HepG2 (cell line): ENCODE data around the gene NKD1. TPM values are rescaled to one million over a fixed set of nuclear protein-coding genes. Genes with fewer than 3 reads are reported as not detected.
A peak's percentile ranks its signal among the peaks of the same experiment; 100 is the strongest.

ENCODE experiments used
- CBFB ChIP-seq: sonication (generic); formaldehyde crosslinking; IDR thresholded peaks from 2 replicates; pipeline ENCODE4 v1.4.0; 2020; ENCODE audit warnings: missing genetic modification reagents
- CSRNP1 ChIP-seq: sonication (generic); formaldehyde crosslinking; IDR thresholded peaks from 2 replicates; pipeline ENCODE4 v1.8.1; 2023; ENCODE audit warnings: mild to moderate bottlenecking, missing genetic modification reagents
- FOSL1 ChIP-seq: sonication (generic); formaldehyde crosslinking; IDR thresholded peaks from 2 replicates; pipeline ENCODE4 v1.9.0; 2021; ENCODE audit warnings: missing genetic modification reagents, borderline replicate concordance
- IRF9 ChIP-seq: sonication (generic); formaldehyde crosslinking; IDR thresholded peaks from 2 replicates; pipeline ENCODE4 v1.8.0; 2022; ENCODE audit warnings: missing genetic modification reagents, mild to moderate bottlenecking, borderline replicate concordance
- MTA1 ChIP-seq: sonication (generic); formaldehyde crosslinking; IDR thresholded peaks from 2 replicates; pipeline ENCODE4 v1.4.0; 2020; ENCODE audit warnings: missing genetic modification reagents, mild to moderate bottlenecking, borderline replicate concordance
- NCOA1 ChIP-seq: sonication (generic); formaldehyde crosslinking; IDR thresholded peaks from 2 replicates; pipeline ENCODE4 v1.9.0; 2021; ENCODE audit warnings: missing genetic modification reagents
- NFKBIZ ChIP-seq: IDR thresholded peaks from 2 replicates; pipeline ENCODE4 v1.6.1; 2018; ENCODE audit warnings: missing genetic modification reagents, missing compliant biosample characterization
- RBM22 ChIP-seq: fragments of 200-400 bp; formaldehyde crosslinking; optimal IDR thresholded peaks from 2 replicates; pipeline ENCODE3; 2017; ENCODE audit warnings: mild to moderate bottlenecking, low read length, moderate library complexity
- SIX1 ChIP-seq: sonication (generic); formaldehyde crosslinking; IDR thresholded peaks from 2 replicates; pipeline ENCODE4 v1.4.0; 2020; ENCODE audit warnings: missing genetic modification reagents, borderline replicate concordance
- SUZ12 ChIP-seq: fragments of 150-350 bp; IDR thresholded peaks from 2 replicates; pipeline ENCODE4 v1.6.1; 2014; ENCODE audit warnings: low read depth, low read length
- TBX3 ChIP-seq: fragments of 450-650 bp; IDR thresholded peaks from 2 replicates; pipeline ENCODE4 v1.6.1; 2017; ENCODE audit warnings: antibody characterized with exemption, mild to moderate bottlenecking, inconsistent platforms, borderline replicate concordance
- ZBTB14 ChIP-seq: sonication (generic); formaldehyde crosslinking; IDR thresholded peaks from 2 replicates; pipeline ENCODE4 v1.4.0; 2020; ENCODE audit warnings: missing genetic modification reagents
- ZBTB33 ChIP-seq: sonication (generic); formaldehyde crosslinking; IDR thresholded peaks from 2 replicates; pipeline ENCODE4 v1.4.0; 2020; ENCODE audit warnings: missing genetic modification reagents
- ZHX2 ChIP-seq, 2 experiments: sonication (generic) in 1 of 2; formaldehyde crosslinking in 1 of 2; IDR thresholded peaks; 2 replicates each; pipeline versions ENCODE4 v1.6.1 to v1.9.0; 2014 to 2022; ENCODE audit warnings: antibody characterized with exemption in 1 of 2, borderline replicate concordance in 1 of 2, inconsistent platforms in 1 of 2, low read depth in 1 of 2, missing genetic modification reagents in 1 of 2
- ZNF34 ChIP-seq: sonication (generic); formaldehyde crosslinking; IDR thresholded peaks from 2 replicates; pipeline ENCODE4 v1.4.0; 2020; ENCODE audit warnings: mild to moderate bottlenecking, missing genetic modification reagents, borderline replicate concordance
- ZNF343 ChIP-seq: sonication (generic); formaldehyde crosslinking; IDR thresholded peaks from 2 replicates; pipeline ENCODE4 v1.4.0; 2020; ENCODE audit warnings: mild to moderate bottlenecking, missing genetic modification reagents
- ZNF510 ChIP-seq: sonication (generic); formaldehyde crosslinking; IDR thresholded peaks from 2 replicates; pipeline ENCODE4 v1.4.0; 2020; ENCODE audit warnings: low read depth, mild to moderate bottlenecking, missing genetic modification reagents
- polyA plus RNA-seq, 8 experiments: library from polyadenylated mRNA; depleted of rRNA in 3 of 8; stranded (reverse) in 7 of 8; unstranded in 1 of 8; fragments of >200 nt; fragmentation: Illumina TruSeq in 4 of 8; extraction: Trizol in 4 of 8; gene quantifications; 2 replicates each; pipeline versions ENCODE4 v1.2.1 to v1.2.3, GENCODE V29; 2011 to 2016; ENCODE audit warnings: low read depth in 4 of 8, missing spikeins in 1 of 8, mixed read lengths in 1 of 8; ENCODE audit not compliant: insufficient read depth in 1 of 8
- total RNA-seq, 5 experiments: library from RNA; depleted of rRNA; stranded (reverse); fragments of >200 nt; fragmentation: Illumina TruSeq; extraction: Trizol; gene quantifications; 2 replicates each; pipeline ENCODE4 v1.2.3, GENCODE V29; 2016; ENCODE audit warnings: low read depth in 1 of 5

NKD1 gene
- total and polyA plus RNA-seq, 2 of the 13 experiments (the other 11 are each of a cell fraction or from before 2014, with no cell fraction given), result 70.4 to 121 TPM

GRCh38 chr16:50539053-50539695 lies 9.0 kb upstream of the NKD1 start (continued):
- TF ChIP-seq TBX3 (peak; percentile 63; the same call in 1 of the 2 replicates), ZHX2 (IDR thresholded peaks at IDR 0.05; ENCODE audit: low read depth) (0 out of 2 replicates have a peak, but pooled peaks have one; percentile 24), ZHX2 (CRISPR knock-in tag; IDR thresholded peaks at IDR 0.05; ENCODE audit: borderline replicate concordance) (no peak), ZBTB14 (CRISPR knock-in tag) (no peak), ZBTB33 (CRISPR knock-in tag) (peak; percentile 28), CBFB (CRISPR knock-in tag) (no peak), NFKBIZ (CRISPR knock-in tag) (no peak), ZNF510 (CRISPR knock-in tag) (no peak), ZNF34 (CRISPR knock-in tag) (no peak), IRF9 (no peak), CSRNP1 (CRISPR knock-in tag) (no peak), NCOA1 (CRISPR knock-in tag) (peak; percentile 81), RBM22 (peak; percentile 97), SUZ12 (no peak), FOSL1 (CRISPR knock-in tag) (no peak), ZNF343 (CRISPR knock-in tag) (peak; percentile 93), SIX1 (0 out of 2 replicates have a peak, but pooled peaks have one; percentile 54), MTA1 (CRISPR knock-in tag) (peak; percentile 89)
